ENCODE data around the gene NAP1L4.

NAP1L4 gene

DNA sequence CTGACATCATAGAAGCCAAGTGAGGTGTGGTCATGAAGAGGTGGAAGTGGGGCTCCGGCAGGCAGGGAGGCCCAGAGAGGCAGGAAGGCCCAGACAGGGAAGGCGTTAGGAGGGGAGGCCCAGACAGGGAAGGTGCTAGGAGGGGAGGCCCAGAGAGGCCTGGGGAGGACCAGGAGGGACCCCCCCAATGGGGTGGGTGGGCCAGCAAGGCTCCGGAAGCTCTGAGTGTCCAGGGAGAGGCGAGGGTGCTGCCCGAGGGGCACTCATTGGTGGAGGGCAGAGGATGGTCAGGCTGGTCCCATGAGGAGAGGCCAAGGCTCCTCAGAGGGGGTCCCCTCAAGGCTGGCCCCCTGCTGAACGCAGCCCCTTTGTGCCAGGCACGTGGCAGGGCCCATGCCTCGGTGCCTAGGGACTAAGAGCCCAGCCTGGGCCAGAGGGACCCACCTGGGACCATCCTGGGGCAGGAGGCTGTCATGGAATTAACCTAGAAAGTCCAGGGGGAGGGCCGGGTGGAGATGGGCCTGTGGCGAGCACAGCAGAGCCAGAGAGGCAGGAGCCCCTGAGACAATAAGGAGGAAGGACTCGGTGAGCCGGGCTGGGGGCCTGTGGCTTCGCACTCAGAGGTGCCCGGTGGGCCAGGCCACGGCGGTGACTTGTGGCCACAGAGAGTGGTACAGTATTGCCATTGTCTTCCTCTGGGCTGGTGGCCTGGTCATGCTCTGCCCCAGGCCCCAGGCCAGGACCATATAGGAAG is 75.1 kb downstream of the NAP1L4 start:
- no peak overlapping the region for H3K4me3 ChIP-seq (ENCODE audit: low read depth, low read length)
- TF ChIP-seq, protein P1, sequence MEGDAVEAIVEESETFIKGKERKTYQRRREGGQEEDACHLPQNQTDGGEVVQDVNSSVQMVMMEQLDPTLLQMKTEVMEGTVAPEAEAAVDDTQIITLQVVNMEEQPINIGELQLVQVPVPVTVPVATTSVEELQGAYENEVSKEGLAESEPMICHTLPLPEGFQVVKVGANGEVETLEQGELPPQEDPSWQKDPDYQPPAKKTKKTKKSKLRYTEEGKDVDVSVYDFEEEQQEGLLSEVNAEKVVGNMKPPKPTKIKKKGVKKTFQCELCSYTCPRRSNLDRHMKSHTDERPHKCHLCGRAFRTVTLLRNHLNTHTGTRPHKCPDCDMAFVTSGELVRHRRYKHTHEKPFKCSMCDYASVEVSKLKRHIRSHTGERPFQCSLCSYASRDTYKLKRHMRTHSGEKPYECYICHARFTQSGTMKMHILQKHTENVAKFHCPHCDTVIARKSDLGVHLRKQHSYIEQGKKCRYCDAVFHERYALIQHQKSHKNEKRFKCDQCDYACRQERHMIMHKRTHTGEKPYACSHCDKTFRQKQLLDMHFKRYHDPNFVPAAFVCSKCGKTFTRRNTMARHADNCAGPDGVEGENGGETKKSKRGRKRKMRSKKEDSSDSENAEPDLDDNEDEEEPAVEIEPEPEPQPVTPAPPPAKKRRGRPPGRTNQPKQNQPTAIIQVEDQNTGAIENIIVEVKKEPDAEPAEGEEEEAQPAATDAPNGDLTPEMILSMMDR (conservative IDR thresholded peaks at IDR 0.05; ENCODE audit: low read depth, low read length) = no peak
- no peak for DNase-seq (ENCODE audit: low read depth)

DNA sequence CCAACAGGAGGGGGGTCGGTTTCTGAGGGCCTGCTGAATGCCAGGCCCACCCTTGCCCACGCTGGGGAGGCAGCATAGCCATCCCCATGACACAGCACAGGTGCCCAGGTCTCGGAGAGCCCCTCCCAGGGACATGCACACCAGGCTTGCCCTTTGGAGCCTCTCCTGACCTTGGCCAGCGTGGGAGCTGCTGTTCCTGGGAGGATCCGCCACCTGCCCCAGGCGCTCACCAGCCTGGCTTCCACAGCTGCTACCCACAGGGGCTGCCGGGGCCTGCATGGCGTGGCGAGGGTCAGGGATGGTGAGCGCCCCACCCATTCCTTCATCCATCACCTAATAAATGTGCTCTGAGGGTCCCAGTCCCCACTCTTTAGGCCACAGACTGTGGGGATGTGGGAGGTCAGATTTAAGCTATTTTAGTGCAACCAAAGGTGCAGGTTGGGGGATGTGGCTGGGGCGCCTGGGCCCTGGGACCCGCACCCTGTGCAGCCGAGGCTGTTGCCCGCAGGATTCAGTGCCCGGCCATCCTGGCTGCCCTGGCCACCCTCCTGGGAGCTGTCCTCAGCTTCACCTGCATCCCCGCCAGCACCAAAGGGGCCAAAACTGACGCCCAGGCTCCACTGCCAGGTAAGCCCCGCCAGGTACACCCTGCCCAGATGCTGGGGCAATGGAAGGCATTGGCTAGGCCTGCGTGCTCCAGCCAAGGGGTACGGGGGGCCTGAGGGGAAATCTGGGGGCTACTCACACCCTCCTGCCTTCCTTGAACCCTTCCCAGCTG is 75.8 kb downstream of the NAP1L4 start:
- DNase-seq (ENCODE audit: low read depth) = no peak
- TF ChIP-seq, protein P1 (conservative IDR thresholded peaks at IDR 0.05; ENCODE audit: low read depth, low read length) = no peak
- H3K4me3 ChIP-seq (ENCODE audit: low read depth, low read length) = no peak overlapping the region

DNA sequence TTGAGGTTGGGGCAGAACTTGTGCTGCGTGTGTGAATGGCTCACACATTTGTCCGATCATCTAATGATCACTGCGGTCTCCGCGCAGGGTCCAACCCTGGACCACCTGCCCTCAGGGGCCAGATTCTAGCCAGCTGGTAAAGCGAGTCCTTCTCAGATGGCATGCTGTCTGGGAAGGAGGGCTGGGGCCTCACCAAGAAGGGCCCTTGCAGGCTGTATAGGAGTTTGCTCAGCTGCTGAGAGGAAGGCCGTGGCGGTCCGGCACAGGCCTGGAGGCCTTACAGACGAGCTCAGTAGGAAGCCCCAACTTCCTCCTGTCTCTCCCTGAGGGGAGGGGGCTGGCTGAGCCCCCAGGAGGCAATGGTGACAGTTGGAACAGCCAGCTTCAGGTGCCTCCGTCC is 76.7 kb downstream of the NAP1L4 start:
- DNase-seq (ENCODE audit: low read depth) = no peak
- TF ChIP-seq, protein P1 (conservative IDR thresholded peaks at IDR 0.05; ENCODE audit: low read depth, low read length) = no peak
- H3K4me3 ChIP-seq (ENCODE audit: low read depth, low read length) = no peak overlapping the region

DNA sequence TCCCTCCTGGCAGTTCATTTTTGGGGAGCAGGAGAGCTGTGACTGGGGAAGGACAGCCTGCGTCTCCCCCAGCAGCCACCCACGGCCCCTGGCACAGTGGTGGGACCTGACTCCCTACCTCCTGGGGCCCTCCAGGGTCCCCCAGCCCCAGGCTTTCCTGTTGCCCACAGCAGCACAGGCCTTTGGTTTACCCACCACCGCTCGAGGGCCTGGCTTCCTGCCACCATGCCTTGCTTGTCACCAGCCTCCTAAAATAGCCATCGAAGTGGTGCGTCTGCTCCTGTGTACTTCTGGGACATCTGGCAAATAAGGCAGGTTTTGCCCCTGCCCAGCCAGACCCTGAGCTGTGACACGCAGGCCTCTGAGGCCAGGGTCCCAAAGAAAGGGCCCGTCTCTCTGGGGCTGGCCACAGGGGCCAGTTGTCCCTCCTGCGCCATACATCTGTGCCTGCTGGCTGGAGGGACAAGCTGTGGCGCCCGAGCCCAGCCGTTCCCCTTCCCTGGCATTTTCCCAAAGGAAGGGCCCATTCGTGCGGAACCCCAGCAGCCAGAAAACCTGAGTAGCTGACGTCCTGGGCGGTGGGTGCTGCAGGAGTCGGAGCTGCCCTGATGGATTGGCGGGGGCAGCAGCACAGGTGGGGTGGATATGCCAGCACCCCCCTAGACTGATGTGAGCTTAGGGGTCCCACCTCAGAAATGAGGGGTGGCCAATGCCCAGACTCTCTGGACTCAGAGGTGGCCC is 77.5 kb downstream of the NAP1L4 start:
- H3K4me3 ChIP-seq (ENCODE audit: low read depth, low read length) = no peak overlapping the region
- DNase-seq (ENCODE audit: low read depth) = no peak
- TF ChIP-seq, protein P1 (conservative IDR thresholded peaks at IDR 0.05; ENCODE audit: low read depth, low read length) = no peak

DNA sequence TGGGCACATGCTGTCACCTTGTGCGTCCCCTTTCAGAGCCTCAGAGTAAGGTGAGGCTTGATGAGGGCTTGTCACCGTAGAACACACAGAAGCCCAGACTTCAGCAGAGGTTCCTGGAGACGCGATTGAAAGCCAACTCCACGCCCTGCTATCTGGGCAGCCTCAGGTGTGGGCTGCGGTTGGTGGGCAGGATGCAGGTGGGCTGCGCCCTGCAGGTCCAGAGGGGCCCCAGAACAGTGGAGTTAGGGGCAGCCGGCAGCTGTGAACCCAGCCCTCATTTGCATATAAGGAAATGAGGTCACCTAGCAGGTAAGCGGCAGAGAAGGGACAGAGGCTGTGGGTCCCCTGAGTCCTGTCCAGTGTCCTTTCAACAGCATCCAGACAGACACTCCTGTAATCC is 78.4 kb downstream of the NAP1L4 start:
- TF ChIP-seq, protein P1 (conservative IDR thresholded peaks at IDR 0.05; ENCODE audit: low read depth, low read length) = no peak
- DNase-seq (ENCODE audit: low read depth) = no peak
- H3K4me3 ChIP-seq (ENCODE audit: low read depth, low read length) = no peak overlapping the region

DNA sequence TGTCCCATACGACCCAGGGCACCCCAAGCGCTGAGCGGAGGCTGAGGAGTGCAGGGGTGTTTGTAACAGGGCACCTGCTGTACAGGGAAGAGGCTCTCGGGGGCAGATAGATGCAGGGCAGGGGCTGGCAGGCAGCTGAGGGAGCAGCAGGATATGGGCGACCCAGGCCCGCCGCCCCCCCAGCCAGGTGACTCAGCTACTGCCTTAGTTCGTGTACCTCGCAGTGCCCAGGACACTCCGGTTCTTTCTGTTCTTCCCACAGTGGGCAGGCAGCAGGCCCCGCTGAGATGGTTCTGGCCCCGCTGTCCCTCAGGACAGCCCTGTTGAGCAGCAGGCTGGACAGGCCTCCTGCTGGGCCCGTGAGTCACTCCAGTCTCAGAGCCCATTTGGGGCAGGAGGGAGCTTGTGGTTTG is 79.1 kb downstream of the NAP1L4 start:
- TF ChIP-seq, protein P1 (conservative IDR thresholded peaks at IDR 0.05; ENCODE audit: low read depth, low read length) = no peak
- H3K4me3 ChIP-seq (ENCODE audit: low read depth, low read length) = no peak overlapping the region
- DNase-seq (ENCODE audit: low read depth) = peak; percentile 67
